ENCODE data around the gene CYSTM1. TPM values are rescaled to one million over a fixed set of nuclear protein-coding genes. Genes with fewer than 3 reads are reported as not detected.
"Not testable (repeated sequence)": the region's sequence is repeated elsewhere in the genome, so short reads cannot be mapped to it uniquely, and the experiment has no call there.

Gene CYSTM1
- total RNA-seq, 2 experiments from 2014 or later, result 15.8 to 18.5 TPM

DNA sequence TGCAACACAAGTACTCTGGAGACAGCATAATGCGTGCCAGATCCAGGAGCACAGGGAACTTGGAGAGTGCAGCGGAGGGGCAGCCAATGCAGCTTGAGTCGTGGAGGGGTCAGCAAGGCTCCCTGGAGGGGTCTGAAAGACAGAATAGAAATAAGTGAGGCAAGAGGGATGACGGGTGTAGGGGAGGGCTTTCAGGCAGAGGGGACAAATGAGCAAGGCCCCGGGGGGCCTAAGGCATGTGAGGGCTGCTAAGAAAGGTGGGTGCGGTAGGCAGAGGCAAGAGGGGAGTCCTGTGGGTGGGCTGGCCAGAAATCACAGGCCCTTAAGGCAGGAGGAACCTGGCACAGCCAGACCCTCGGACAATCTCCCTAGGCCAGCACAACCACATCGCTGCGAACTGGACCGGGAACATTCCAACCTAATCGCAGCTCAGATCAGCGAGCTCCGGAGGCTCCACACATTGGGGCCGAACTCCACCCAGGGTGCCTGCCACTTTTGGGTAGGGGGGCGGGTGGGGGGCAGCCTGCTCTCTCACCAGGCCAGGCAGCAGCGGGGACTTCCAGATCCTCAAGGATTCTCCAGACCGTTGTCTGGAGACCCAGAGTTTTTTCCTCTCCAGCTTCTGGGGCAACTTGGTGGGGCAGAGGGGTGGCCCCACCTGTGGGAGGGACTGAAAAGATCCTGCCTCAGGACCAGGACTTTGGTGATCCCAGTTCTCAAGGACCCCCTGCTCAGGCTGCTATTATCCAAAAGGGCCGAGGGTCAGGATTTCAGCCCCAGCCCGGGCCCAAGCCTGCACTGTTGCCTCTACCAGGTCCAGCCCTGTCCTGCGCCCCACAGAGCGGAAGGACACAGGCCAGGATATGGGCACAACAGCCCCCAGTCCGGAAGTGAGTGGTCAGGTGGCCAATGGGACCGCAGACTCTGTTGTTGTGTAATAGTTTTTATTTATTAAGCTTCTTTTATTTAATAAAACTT, 22.7 kb upstream of the CYSTM1 start:
- Mint-ChIP-seq H3K4me1 (ENCODE audit: low read depth) (peaks cover 5% of the 10 kb centered on the region), H3K4me3 (no peak overlapping the region), H3K27me3 (peaks cover 2% of the 10 kb centered on the region), H3K9me3 (no peaks in the 10 kb centered on the region), H3K36me3 (ENCODE audit: low read depth) (no peaks in the 10 kb centered on the region), H3K27ac (no peak overlapping the region)
- ATAC-seq (no peak), DNase-seq (no peak)
- TF ChIP-seq, protein P1, sequence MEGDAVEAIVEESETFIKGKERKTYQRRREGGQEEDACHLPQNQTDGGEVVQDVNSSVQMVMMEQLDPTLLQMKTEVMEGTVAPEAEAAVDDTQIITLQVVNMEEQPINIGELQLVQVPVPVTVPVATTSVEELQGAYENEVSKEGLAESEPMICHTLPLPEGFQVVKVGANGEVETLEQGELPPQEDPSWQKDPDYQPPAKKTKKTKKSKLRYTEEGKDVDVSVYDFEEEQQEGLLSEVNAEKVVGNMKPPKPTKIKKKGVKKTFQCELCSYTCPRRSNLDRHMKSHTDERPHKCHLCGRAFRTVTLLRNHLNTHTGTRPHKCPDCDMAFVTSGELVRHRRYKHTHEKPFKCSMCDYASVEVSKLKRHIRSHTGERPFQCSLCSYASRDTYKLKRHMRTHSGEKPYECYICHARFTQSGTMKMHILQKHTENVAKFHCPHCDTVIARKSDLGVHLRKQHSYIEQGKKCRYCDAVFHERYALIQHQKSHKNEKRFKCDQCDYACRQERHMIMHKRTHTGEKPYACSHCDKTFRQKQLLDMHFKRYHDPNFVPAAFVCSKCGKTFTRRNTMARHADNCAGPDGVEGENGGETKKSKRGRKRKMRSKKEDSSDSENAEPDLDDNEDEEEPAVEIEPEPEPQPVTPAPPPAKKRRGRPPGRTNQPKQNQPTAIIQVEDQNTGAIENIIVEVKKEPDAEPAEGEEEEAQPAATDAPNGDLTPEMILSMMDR (IDR thresholded peaks at IDR 0.05), result no peak
- CTCF ChIA-PET, result interaction anchor here (0.8 to 4.6 kb wide), 5 partner anchors 9 to 184 kb away, joined by 3 to 28 read pairs (median 3); no protein-coding TSS in a partner anchor
- intact Hi-C loops (cut with micrococcal nuclease), result no loop called here
- POLR2A ChIA-PET, result interaction anchor here (0.6 to 0.7 kb wide), 3 partner anchors 10 to 485 kb away, joined by 3 read pairs; no protein-coding TSS in a partner anchor

DNA sequence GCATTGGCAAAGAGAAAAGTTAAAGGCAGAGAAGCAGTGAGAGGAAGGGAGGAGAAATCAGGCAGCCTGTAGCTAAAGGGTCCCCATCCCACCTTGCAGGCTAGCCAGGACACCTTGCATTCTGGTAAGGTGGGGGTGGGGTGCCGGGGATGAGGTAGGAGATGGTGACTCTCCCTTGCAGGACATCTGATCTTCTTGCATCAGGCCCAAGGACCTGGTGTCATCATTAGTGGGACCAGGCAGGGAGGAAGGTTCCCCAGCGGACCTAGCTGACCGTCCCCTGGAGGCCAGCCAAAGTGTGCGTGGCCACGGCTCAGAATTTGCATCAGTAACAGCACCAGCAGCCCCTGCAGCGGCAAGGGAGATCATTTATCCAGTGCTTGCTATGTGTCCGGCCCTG, 21.7 kb upstream of the CYSTM1 start:
- H3K4me3 Mint-ChIP-seq, result no peak overlapping the region
- H3K4me1 Mint-ChIP-seq (ENCODE audit: low read depth), result peaks cover 5% of the 10 kb centered on the region
- DNase-seq, result no peak
- H3K36me3 Mint-ChIP-seq (ENCODE audit: low read depth), result no peaks in the 10 kb centered on the region
- no peaks in the 10 kb centered on the region for H3K27me3 Mint-ChIP-seq
- H3K9me3 Mint-ChIP-seq, result no peaks in the 10 kb centered on the region
- POLR2A ChIA-PET, result interaction anchor here (0.6 to 0.7 kb wide), 2 partner anchors 115 to 486 kb away, joined by 3 to 4 read pairs; no protein-coding TSS in a partner anchor
- intact Hi-C loops (cut with micrococcal nuclease), result no loop called here
- TF ChIP-seq, protein P1 (IDR thresholded peaks at IDR 0.05), result no peak
- CTCF ChIA-PET, result interaction anchor here (1.3 to 4.6 kb wide), 6 partner anchors 7 to 199 kb away, joined by 3 to 40 read pairs (median 10); no protein-coding TSS in a partner anchor
- no peak overlapping the region for H3K27ac Mint-ChIP-seq
- no peak for ATAC-seq

DNA sequence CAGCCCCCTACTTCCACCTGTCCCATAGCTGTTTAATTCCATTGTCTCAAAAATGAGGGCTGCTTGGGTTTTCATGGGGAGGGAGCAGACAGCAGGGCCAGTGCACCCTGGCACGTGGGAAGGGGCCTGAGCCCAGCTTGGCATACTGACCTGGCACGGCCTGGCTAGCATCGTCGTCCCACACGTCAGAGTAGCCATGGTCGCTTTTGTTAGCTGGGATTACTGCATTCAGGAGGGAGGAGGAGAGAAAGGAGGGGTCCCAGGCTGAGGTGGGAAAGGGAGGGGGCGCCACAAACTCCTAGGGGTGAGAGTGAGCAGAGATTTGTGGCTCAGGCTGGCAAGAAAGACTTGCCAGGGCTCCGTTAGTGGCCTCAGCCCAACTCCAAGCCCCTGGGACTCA, 21.1 kb upstream of the CYSTM1 start:
- intact Hi-C loops (cut with micrococcal nuclease), result no loop called here
- TF ChIP-seq, protein P1 (IDR thresholded peaks at IDR 0.05), result no peak
- ATAC-seq (no peak), DNase-seq (no peak)
- H3K27me3 Mint-ChIP-seq, result no peaks in the 10 kb centered on the region
- H3K4me1 Mint-ChIP-seq (ENCODE audit: low read depth), result peaks cover 5% of the 10 kb centered on the region
- H3K9me3 Mint-ChIP-seq, result no peaks in the 10 kb centered on the region
- H3K36me3 Mint-ChIP-seq (ENCODE audit: low read depth), result no peaks in the 10 kb centered on the region
- H3K4me3 Mint-ChIP-seq, result no peak overlapping the region
- ChIA-PET POLR2A (interaction anchor here (0.6 to 1.3 kb wide), 5 partner anchors 8 to 115 kb away, joined by 3 to 4 read pairs (median 4); partner anchors contain the start of gene CYSTM1), CTCF (interaction anchor here (0.6 to 4.6 kb wide), 10 partner anchors 8 to 198 kb away, joined by 3 to 40 read pairs (median 4); no protein-coding TSS in a partner anchor)
- no peak overlapping the region for H3K27ac Mint-ChIP-seq

DNA sequence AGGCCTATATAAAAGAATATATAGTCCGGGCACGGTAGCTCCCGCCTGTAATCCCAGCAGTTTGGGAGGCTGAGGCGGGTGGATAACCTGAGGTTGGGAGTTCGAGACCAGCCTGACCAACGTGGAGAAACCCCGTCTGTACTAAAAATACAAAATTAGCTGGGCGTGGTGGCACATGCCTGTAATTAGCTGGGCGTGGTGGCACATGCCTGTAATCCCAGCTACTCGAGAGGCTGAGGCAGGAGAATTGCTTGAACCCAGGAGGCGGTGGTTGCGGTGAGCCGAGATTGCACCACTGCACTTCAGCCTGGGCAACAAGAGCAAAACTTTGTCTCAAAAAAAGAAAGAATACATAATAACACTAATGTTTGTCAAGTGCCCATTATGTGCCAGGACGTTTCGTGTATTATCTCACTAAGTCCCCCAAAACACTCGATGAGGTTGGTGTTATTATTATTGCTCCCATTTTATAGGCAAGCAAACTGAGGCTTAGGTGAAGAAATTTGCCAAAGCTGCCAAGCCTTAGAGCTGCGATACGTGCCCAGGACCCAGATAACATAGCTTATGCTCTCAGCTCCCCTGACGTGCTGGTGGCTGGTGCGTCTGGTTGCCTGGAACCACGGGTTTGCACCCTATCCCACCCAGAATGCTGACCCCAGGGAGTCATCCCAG, 20.1 kb upstream of the CYSTM1 start:
- not testable (repeated sequence) for H3K27me3 Mint-ChIP-seq; ATAC-seq; H3K27ac Mint-ChIP-seq; H3K36me3 Mint-ChIP-seq (ENCODE audit: low read depth); H3K4me1 Mint-ChIP-seq (ENCODE audit: low read depth); H3K4me3 Mint-ChIP-seq; H3K9me3 Mint-ChIP-seq; DNase-seq
- POLR2A ChIA-PET, result interaction anchor here (0.6 to 1.3 kb wide), 3 partner anchors 9 to 85 kb away, joined by 3 to 4 read pairs (median 4); partner anchors contain the start of gene CYSTM1
- CTCF ChIA-PET, result interaction anchor here (0.6 to 4.6 kb wide), 11 partner anchors 9 to 368 kb away, joined by 3 to 40 read pairs (median 4); no protein-coding TSS in a partner anchor
- intact Hi-C loops (cut with micrococcal nuclease), result loop anchor here (5.0 kb wide), 1 partner anchor 363 kb away; no protein-coding TSS in a partner anchor
